GM18499 (cell line): Measurements from ENCODE around the gene ZNF536.

Experiments used
- ATAC-seq: cut with Tn5 transposase; IDR thresholded peaks from one replicate; pipeline ENCODE4 v1.9.1; 2021; ENCODE audit warnings: moderate number of reproducible peaks; ENCODE audit not compliant: insufficient read depth, unreplicated experiment

The ZNF536 gene

GRCh38 chr19:30361721-30362120 is 10.5 kb upstream of the ZNF536 start:
- ATAC-seq, result no peak

- no peak for ATAC-seq
These were observed 9.9 kb upstream of the ZNF536 start for GRCh38 chr19:30362156-30362754.

GRCh38 chr19:30363073-30363472 is 9.1 kb upstream of the ZNF536 start:
- ATAC-seq, result no peak

- no peak for ATAC-seq
These were observed 7.1 kb upstream of the ZNF536 start for GRCh38 chr19:30364866-30365800.

- no peak for ATAC-seq
These were observed 5.9 kb upstream of the ZNF536 start for GRCh38 chr19:30366282-30366681.

GRCh38 chr19:30367006-30367405 is 5.2 kb upstream of the ZNF536 start:
- ATAC-seq, result no peak

- no peak for ATAC-seq
These were observed 4.8 kb upstream of the ZNF536 start for GRCh38 chr19:30367421-30367820.

- ATAC-seq, result no peak
These were observed 2.4 kb upstream of the ZNF536 start for GRCh38 chr19:30369833-30370232.

- no peak for ATAC-seq
These were observed 885 bp upstream of the ZNF536 start for GRCh38 chr19:30371161-30371836.

GRCh38 chr19:30373593-30373992 is 1.4 kb downstream of the ZNF536 start:
- no peak for ATAC-seq

- ATAC-seq, result no peak
These were observed 2.3 kb downstream of the ZNF536 start for GRCh38 chr19:30374539-30374864.

GRCh38 chr19:30374865-30375552 is 2.8 kb downstream of the ZNF536 start:
- ATAC-seq, result no peak

- ATAC-seq, result no peak
These were observed 3.4 kb downstream of the ZNF536 start for GRCh38 chr19:30375553-30376031.

GRCh38 chr19:30376272-30376671 is 4.1 kb downstream of the ZNF536 start:
- ATAC-seq, result no peak

GRCh38 chr19:30376826-30377425 is 4.7 kb downstream of the ZNF536 start:
- no peak for ATAC-seq

- no peak for ATAC-seq
These were observed 6.5 kb downstream of the ZNF536 start for GRCh38 chr19:30378701-30379100.

- ATAC-seq, result no peak
These were observed 7.8 kb downstream of the ZNF536 start for GRCh38 chr19:30379841-30380610.

GRCh38 chr19:30381366-30381765 is 9.2 kb downstream of the ZNF536 start:
- ATAC-seq, result no peak

GRCh38 chr19:30385174-30385573 is 13.0 kb downstream of the ZNF536 start:
- ATAC-seq, result no peak
